ENCODE measurements around the gene BAD.
A peak's percentile ranks its signal among the peaks of the same experiment; 100 is the strongest.

BAD gene

DNA sequence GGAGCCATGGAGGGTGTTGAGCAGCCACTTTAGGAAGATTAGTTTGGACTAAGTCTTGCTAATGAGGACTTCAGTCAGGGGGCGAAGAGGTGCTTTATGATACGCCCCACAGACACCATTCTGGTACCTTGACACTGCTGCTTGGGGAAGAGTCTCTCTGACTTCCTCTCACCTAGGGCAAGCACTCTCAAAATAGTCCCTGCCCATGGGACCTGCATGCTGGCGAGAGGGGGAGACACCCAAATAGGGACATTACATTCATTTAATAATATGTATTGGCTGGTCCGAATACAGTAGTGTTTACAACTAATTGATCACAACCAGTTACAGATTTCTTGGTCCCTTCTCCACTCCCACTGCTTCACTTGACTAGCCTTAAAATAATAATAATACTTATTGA is 11.3 kb upstream of the BAD start:
- DNase-seq: no peak

DNA sequence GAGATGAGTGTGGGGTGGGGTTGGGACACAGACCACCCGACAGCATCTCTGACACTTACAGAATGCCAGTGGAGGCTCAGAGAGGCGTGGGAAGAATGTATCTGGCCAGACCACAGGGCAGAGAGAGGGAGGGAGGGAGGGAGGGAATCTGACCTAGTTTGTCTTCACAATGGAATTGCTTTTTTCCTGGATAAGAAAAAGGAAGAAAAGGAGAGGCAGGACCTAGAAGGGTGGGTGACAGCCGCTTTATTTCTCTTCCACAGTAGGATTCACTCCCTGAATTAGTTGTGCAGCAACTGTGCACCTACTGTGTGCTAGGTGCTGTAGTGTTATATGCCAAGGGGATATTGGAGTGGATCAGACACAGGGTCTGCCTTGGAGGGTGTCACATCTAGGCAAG is 10.3 kb upstream of the BAD start:
- no peak for DNase-seq

DNA sequence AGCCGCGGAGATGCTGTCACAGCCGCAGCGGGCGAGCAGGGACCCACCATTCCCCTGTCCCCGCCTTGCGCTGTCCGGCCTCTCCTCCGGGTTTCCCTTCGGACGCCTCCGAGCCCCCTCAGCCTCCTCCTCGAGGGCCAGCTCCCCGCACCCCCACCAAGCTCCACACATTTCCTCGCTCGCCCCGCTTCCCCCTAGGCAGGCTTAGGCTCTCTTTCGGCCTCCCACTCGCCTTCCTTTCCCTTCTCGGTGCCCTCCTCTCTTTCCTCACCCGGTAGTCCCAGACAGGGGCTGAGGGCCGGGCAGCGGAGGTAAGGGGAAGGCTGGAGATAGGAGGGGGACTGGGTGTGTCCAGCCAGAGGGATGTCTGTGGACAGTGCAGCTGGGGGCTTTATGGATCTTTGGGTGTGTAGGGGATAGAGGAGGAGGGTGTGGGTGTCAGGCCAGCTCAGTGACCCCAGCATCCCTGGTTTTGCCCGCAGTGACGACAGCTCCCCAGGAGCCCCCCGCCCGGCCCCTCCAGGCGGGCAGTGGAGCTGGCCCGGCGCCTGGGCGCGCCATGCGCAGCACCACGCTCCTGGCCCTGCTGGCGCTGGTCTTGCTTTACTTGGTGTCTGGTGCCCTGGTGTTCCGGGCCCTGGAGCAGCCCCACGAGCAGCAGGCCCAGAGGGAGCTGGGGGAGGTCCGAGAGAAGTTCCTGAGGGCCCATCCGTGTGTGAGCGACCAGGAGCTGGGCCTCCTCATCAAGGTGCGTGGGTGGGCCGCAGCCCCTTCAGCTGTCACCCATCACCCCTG is 8.2 kb upstream of the BAD start:
- DNase-seq: no peak

DNA sequence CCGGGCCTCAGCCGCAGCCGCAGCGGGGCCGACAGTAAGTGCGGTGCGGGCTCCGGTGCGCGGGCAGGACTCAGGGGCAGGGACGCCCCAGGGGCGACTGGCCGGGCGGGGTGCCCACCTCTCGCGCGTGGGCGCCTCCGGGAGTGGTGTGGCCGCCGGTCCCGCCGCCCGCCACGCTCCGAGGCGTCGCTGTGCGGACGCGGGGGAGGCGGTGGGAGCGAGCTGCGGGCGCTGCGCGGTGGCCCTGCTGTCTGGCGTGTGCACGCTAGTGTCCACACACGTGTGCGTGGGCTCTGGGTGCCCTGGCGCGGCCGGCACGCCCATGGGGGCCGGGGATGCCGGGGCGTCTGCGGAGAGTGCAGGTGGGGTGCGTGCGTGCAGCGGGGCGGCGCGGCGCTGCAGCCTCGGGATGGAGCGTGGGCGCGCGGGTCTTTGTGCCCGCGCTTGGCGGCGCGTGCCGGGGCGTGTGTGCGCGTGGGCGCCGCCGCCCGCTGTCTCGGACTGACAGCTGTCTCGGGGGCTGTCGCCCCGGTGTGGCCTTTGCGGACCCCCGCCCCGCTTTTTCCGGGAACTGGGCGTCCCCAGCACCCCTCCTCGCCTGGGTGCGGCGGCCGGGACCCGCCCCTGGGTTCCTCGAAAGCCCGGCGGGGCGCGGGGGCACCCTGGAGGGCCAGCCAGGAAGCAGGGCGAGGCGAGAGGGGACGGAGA is 7.4 kb upstream of the BAD start:
- no peak for DNase-seq

DNA sequence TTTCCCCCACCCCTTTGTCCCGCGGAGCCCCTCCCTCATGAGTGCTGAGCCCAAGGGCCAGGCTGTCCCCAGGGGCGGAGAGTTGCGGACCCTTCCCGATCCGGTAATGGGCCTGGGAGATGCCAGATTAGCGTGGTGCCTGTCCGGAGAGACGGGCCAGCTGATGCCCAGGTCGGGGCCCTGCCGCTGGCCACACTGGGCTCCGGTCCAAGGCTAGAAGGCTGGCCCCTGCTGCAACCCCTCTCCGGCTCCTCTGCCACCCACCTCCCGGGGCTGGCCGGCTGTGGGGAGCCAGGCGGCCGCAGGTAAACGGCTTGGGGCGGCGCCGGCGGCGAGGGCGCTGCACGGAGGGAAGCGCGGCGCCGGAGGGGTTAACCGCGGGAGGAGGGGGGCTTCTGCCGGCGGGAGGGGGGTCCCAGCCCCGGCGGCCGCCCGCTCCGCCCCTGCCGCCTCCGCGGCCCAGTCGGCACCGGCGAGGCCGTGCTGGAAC is 6.8 kb upstream of the BAD start, which contains the start of gene KCNK4:
Gene KCNK4, plus strand, starts transcription at position 41 of the 490 bp plus-strand sequence. CDS start 1,717 bp downstream, outside the sequence.
- no peak for DNase-seq

DNA sequence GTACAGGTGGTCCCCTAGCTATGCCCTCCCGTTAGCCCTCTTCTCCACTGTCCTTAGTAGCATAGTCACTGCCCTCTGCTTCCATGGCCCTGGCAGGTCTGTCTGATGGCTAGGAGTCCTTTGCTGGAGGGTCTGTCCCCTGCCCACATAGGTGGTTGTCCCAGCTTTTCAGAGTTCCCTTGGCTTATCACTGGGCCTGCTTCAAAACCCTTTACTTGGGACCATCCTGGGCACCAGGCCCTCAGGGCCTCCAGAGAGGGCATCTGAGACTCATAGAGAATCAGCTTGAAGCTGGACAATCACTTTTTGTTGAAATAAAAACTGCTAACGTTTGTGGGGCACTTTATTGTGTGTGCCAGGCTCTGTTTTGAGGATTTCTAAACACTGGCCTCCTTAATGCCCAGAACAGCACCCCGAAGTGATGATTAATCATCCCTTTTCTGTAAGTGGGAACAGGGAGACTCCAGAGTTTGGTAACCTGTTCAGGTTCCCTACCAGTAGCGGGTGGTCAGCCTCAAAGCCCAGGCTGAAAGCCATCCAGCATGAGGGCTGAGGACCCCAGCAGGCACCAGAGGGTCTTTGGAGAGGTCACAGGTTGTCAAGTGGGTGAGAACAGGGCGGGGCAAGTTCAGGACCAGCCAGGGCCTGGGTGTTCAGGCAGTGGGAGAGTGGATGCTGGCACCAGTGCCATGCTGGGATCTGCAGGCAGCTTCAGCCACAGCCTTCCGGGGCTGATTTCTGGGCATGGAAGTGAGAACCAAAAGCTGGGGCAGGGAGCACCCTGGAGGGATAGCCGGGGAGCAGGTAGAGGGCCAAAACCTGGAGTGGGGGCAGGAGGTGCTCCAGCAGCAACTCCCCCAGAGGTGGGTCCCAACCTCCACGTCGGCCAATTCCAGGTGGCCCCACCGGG is 6.1 kb upstream of the BAD start:
- DNase-seq: no peak

DNA sequence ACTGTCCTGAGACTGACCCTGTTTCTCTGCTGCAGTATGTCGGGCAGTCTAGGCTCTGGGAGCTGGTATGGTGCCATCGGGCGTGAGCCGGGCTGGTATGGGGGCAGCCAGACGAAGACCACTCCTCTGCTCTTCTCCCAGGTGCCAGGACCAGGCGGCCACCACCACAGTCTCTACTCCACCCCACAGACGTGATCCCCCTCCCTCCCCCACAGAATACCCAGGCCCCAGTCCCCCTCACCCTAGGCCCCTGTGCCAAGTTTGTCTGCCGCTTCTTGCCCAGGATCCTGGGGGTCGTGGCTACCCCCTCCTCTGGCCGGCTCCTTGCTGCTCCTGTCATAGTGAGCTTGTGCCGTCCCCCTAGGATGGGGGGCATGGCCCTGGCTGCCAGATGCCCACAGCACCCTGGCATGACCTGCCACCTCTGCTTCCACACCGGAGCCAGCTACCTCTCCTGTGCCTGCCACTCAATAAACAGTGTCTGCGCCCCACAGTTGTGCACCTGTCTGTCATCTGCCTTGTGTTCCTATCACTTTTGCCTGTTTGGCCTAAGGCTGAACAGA is 4.6 kb upstream of the BAD start:
- DNase-seq: no peak

DNA sequence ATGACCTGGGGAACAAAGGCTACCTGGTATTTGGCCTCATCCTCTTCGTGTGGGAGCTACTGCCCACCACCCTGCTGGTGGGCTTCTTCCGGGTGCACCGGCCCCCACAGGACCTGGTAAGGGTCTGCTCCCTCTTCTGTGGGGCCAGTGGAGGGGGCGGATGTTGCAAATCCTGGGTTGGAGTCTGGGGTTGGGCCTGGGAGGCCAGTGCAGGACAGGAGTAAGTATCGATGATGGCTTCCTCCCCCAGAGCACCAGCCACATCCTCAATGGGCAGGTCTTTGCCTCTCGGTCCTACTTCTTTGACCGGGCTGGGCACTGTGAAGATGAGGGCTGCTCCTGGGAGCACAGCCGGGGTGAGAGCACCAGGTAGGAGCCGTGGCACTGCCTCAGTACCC is 3.9 kb upstream of the BAD start:
- no peak for DNase-seq

DNA sequence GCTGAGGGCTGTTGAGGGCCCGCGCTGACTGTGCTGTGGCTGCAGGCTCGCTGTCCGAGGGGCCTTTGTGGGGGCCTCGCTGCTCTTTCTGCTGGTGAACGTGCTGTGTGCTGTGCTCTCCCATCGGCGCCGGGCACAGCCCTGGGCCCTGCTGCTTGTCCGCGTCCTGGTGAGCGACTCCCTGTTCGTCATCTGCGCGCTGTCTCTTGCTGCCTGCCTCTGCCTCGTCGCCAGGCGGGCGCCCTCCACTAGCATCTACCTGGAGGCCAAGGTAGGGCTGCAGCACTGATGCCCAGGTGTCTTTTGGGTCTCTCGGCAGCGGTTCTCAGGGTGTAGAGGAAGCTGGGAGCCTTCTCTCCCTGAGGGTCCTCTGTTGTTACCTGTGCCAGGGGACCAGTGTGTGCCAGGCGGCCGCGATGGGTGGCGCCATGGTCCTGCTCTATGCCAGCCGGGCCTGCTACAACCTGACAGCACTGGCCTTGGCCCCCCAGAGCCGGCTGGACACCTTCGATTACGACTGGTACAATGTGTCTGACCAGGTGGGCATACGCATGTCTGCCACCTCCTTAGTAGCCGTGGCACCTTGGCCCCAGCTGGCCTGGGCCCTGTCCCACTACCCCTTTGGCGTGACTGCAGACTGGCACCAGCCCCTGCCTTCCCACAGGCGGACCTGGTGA is 3.3 kb upstream of the BAD start:
- no peak for DNase-seq

DNA sequence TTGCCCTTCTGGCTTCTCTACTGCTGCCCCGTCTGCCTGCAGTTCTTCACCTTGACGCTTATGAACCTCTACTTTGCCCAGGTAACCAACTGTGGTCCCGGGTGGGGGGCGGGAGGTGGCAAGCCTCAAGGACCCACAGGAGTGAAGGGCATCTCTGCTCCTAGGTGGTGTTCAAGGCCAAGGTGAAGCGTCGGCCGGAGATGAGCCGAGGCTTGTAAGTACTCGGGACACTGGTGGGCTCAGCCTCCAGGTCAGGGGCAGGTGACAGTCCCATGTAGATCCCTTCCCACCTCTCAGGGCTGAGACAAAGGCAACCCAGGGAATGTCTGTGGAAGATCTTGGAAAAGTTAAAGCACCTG is 2.3 kb upstream of the BAD start:
- no peak for DNase-seq

DNA sequence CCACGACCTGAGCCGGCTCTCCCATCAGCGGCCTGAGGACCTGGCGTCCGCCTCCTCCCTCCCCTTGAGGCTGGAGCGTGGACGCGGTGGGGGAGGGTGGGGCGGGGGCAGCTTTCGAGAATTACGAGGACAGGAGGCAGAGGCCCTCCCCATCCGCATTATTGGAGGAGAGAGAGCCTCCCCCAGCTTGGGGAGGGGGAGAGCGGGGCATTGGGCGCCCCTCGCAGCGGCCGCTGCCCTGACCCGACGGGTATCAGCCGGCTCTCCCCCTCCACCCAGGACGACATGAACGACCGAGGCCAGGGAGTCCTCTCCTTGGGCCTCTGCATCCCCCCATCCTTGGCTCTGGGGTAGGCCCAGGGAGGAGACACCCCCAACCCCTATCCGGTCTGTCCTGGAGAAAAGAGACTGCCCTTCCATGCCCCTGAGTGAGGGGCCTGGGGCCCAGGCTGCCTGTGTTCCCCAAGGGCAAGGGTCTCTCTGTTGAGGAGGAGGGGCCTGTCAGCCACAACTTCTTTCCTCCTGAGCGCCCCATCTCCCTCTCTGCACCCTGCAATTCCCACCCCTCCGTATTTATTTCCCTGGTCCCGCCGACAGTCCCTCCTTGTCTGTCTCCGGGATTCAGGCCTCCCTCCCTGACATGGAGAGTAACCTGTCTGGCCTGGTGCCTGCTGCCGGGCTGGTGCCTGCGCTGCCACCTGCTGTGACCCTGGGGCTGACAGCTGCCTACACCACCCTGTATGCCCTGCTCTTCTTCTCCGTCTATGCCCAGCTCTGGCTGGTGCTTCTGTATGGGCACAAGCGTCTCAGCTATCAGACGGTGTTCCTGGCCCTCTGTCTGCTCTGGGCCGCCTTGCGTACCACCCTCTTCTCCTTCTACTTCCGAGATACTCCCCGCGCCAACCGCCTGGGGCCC is 1.7 kb upstream of the BAD start:
- peak; percentile 15 for DNase-seq

DNA sequence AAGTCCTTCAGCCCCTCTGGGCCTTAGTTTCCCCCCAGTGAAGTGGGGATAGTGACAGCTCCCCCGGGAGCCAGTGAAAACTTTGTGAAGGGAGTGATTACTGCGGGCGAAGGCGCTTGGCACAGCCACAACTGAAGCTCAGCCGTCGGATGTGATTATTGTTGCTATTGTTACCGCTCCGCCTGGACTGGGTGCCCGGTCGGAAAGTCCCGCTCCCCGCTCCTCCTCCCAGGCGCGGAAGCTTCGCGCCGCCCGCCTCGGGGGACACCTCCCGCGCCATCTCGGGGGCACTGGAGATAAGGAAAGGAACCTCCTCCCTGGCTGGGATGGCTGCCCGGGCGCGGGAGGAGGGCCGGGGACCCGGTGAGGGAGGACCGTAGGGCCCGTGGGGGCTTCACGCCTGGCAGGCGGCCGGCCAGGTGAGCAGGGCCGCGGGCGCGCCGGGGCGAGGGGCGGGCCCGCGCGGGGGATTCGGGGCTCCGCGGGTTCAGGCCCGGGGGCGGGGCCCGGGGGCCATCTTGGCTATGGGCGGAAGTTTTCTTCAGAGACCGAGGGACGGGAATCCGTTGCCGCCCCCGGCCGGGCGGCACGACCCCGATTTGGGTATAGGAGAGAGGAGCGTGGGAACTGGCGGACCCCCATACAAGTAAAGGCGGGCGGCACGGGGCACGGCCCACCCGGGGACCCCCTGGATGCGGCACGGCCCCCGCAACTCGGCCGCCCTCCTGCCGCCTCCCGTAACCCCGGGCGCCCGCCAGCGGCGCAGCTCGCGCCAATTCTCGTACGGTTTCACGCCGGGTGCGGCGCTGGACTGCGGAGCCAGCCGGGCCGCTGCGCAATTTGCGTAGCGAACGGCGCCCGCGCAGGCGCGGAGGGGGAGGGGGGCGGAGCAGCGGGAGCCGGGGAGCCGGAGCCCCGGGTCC is 758 bp upstream of the BAD start, which contains the start of gene GPR137:
Gene GPR137, plus strand, starts transcription at position 887 of the 923 bp plus-strand sequence. CDS start 677 bp downstream, outside the sequence.
- DNase-seq: peak; percentile 67

DNA sequence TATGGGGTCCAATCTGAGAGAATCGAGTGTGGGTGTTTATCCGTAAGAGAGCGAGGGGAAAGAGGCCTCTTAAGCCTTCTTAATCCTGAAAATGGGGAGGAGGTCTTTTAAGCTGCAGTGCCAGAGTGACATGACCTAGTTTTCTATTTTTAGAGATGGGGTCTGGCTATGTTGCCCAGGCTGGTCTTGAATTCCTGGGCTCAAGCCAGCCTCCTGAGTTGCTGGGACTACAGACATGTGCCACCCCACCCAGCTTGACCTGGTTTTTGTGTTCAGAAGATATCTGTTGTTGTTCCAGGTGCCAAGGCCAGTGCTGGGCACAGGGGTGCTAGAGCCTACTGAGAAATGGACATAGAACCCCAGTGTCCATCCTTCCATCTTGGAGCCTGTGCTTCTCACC is 1.4 kb downstream of the BAD start:
- no peak for DNase-seq

DNA sequence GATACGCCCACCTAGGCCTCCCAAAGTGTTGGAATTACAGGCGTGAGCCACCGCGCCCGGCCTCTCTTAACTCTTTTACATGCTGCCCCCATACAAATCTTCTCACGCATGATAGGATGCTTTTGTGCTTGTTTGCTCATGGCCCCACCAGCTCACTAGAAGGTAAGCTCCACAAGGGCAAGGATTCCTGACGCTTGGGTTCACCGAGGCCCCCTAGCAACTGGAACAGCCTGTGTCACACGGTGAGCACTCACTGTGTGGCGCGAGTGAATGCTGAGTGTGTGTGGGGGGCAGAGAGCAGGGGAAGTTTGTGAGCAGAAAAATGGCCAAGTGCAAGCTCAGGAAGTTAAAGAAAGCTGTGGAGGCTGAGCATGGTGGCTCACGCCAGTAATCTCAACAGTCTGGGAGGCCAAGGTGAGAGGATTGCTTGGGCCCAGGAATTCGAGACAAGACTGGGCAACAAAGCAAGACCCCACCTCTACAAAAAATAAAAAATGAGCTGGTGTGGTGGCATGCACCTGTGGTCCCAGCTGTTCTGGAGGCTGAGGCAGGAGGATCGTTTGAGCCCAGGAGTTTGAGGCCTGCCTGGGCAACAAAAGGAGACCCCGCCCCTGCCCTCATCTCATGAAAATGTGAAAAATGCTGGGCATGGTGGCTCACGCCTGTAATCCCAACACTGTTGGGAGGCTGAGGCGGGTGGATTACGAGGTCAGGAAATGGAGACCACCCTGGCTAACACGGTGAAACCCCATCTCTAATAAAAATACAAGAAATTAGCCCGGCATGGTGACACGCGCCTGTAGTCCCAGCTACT is 2.3 kb downstream of the BAD start:
- DNase-seq: no peak

DNA sequence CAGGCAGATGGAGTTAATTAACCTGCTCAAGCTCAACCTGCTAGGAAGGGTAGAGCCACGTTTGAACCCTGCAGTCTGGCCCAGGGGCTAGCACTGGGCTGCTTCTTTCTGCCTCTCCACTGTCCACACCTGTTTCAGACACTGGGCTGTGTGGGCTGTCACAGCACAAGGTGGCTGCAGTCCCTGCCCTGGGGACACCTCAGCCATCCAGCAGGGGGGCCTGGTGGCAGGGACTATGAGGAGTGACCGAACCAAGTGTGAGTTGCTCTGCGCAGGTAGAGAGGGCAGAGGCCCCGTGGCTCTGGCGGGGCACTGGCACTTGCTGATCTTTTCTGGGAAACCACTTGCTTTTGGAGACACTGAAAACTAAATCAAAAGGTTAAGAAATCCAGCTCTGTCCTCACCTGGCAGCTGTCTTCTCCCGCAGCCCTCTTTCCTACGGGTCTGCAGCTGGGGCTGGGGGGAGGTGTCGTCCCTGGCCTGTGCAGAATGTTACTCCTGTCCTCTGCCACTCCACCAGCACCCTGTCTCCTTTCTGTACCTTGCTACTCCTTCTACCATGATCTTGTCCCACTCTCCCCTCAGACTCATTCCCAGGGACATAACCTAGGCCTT is 5.8 kb downstream of the BAD start:
- no peak for DNase-seq

DNA sequence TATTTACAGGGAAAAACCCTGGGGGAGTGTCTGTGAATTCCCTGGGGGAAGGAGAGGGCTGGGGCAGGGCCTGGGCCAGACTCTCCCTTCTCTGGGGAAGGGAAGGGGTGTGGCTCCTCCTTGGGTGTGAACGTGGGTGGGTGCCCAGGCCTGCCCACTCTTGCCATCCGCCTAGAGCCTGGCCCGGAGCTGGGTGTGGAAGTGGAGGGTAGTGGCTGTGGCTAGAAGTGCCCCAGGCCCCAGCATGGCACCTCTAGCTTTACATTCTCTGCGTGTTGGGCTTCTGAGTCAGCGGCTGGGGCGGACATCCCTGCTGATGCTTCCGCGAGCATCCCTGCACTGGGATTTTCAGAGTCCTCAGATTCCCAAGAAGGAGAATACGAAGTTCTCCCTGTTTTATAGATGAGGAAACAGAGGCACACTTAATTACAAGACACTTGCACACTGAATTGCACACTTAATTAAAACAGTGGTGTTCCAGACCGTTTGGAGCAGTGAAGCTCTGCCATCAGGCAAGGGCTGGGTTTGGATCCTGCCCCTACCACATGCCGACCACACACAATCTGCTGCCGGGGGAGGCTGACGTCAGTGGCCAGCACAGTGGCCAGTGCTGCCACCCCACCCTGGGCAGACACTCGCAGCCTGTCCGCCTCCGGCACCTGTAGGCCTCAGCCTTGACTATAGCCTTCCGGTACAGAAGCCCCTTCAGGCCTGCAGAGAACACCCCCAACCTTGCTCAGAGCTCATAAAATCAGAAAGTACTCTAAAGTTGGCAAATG is 7.6 kb downstream of the BAD start:
- no peak for DNase-seq

DNA sequence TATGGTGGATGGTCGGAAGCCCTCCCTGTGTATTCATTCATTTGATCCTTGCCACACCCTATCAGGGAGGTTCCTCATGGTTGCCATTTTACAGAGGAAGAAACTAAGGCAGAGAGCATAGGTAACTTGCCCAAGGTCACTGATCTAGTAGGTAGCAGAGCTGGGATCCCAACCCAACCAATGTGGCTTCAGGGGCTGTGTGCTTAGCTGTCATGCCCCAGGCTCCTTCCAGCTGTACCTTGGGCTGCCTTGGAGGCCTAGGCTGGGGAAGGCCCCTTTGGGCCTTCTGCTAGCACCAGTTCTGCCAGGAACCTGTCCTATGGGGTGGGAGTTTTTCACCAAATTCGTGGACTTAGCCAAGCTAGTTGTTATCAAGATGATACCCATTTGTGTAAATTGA is 8.6 kb downstream of the BAD start:
- no peak for DNase-seq
